Fibroblast of lung (primary cell): ENCODE measurements around the gene KRT3.

Experiments used
- EZH2 ChIP-seq: IDR thresholded peaks from 2 replicates; pipeline ENCODE4 v1.5.1; 2012; ENCODE audit warnings: low read length, control low read depth, mild to moderate bottlenecking; ENCODE audit errors: missing control alignments
- TF ChIP-seq, protein P1 (sequence below), 2 donors: IDR thresholded peaks in 1 of 2; conservative IDR thresholded peaks in 1 of 2; 1 replicate in 1 of 2; 2 replicates in 1 of 2; pipeline ENCODE4 v1.5.1; 2011 to 2012; ENCODE audit warnings: low read length in 2 of 2, control low read depth in 1 of 2, inconsistent platforms in 1 of 2, low read depth in 1 of 2, mild to moderate bottlenecking in 1 of 2

DNA sequence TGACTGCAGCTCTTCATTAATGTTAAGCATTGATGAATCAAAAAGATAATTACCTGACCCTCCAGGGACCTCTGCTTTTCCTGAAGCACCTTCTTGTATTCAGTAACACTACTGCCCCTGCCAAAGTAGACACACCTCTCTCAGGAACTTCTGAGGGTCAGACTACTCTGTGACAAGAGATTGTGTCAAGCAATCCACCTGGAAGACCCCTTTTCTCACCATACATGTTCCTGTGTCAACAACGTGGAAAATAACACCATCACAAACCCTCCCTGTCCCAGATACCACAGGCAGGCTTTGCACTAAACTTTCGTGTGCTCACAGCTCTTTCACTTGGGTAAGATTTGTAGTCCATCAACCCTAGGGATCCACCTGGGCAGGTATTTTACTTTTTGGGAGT is 31.9 kb downstream of the KRT3 start:
- TF ChIP-seq, protein P1, sequence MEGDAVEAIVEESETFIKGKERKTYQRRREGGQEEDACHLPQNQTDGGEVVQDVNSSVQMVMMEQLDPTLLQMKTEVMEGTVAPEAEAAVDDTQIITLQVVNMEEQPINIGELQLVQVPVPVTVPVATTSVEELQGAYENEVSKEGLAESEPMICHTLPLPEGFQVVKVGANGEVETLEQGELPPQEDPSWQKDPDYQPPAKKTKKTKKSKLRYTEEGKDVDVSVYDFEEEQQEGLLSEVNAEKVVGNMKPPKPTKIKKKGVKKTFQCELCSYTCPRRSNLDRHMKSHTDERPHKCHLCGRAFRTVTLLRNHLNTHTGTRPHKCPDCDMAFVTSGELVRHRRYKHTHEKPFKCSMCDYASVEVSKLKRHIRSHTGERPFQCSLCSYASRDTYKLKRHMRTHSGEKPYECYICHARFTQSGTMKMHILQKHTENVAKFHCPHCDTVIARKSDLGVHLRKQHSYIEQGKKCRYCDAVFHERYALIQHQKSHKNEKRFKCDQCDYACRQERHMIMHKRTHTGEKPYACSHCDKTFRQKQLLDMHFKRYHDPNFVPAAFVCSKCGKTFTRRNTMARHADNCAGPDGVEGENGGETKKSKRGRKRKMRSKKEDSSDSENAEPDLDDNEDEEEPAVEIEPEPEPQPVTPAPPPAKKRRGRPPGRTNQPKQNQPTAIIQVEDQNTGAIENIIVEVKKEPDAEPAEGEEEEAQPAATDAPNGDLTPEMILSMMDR (conservative IDR thresholded peaks at IDR 0.05 in 1 of 2, IDR thresholded peaks at IDR 0.05 in 1 of 2; ENCODE audit: low read depth in 1 of 2, low read length in 2 of 2) = no peak
- no peak for TF ChIP-seq EZH2
